HG02610 (cell line): ENCODE data around the gene ELFN2.
A peak's percentile ranks its signal among the peaks of the same experiment; 100 is the strongest.
"Not testable (repeated sequence)": the region's sequence is repeated elsewhere in the genome, so short reads cannot be mapped to it uniquely, and the experiment has no call there.

Source experiments
- ATAC-seq: cut with Tn5 transposase; IDR thresholded peaks from one replicate; pipeline ENCODE4 v1.9.1; 2021; ENCODE audit warnings: mild to moderate bottlenecking, moderate library complexity; ENCODE audit not compliant: unreplicated experiment

ELFN2 gene, protein sequence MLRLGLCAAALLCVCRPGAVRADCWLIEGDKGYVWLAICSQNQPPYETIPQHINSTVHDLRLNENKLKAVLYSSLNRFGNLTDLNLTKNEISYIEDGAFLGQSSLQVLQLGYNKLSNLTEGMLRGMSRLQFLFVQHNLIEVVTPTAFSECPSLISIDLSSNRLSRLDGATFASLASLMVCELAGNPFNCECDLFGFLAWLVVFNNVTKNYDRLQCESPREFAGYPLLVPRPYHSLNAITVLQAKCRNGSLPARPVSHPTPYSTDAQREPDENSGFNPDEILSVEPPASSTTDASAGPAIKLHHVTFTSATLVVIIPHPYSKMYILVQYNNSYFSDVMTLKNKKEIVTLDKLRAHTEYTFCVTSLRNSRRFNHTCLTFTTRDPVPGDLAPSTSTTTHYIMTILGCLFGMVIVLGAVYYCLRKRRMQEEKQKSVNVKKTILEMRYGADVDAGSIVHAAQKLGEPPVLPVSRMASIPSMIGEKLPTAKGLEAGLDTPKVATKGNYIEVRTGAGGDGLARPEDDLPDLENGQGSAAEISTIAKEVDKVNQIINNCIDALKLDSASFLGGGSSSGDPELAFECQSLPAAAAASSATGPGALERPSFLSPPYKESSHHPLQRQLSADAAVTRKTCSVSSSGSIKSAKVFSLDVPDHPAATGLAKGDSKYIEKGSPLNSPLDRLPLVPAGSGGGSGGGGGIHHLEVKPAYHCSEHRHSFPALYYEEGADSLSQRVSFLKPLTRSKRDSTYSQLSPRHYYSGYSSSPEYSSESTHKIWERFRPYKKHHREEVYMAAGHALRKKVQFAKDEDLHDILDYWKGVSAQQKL

DNA sequence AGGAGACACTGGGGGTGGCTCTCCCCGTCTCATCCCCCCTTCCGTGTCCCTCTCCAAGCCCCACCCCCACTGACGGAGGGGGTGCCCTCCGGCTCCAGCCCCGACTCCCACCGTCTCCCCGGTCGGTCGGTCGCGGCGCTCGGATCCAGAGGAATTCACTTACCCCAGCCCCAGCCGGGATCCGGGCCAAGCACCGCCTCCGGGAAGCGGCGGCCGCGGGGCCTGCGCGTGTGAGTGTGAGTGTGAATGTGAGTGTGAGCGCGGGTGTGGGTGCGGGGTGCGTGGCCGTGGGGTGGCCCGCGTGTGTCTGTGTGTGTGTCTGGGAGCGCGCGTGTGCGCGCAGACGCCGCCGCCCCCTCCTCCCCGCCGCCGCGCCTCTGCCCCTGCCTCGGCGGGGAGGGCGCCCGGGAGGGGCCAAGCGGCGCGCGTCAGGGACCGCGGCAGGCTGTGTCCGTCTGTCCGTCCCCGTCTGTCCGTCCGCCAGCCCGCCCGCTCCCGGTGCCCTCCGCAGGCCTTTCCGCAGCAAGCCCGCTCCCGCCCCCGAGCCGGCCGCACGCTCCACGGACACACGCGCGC, at the start of gene ELFN2:
Gene ELFN2, minus strand, starts transcription at position 345 of the 576 bp plus-strand sequence. CDS start 51,945 bp downstream, outside the sequence.
- no peak for ATAC-seq

DNA sequence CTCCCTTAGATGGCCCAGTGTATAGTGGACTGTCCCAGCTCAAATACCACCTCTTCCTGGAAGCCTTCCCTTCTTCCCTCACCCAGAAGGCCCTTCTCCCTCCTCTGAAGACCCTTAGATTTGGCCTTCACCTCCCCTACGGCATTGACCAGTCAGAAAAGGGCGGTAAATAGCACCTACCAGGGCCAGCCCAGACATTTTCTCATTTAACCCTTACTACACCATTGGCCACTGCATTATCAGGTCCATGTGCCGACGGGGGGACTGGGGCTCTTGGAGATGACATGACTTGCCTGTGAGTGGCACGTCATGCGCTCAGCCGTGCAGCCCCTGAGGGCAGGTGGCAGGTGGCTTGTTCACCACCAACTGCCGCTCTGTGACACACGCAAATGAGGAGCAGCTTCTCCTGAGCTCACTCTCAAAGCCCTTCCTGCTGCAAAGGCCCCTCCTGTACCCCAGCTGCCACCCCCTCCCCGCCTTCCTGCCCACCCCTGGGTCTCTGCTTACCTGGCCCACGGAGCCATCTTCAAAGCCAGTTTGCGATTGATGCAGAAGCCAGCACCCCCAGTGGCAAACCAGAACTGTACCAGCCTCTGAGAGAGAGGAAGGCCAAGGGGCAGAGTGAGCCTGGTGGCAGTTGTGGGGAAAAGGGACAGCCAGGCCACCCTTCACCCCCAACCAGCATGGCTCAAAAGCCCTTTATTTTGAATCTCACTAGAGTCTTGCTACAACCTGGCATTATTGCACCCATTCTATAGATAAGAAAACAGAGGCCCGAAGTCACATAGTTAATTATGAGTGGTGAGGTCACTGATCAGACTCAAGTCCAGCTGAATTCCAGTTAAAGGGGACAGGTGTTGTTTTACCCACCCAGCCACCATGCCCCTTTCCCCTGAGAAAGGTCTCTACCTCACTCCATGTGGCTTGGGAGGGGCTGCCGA, 49.4 kb upstream of the ELFN2 start:
- no peak for ATAC-seq

DNA sequence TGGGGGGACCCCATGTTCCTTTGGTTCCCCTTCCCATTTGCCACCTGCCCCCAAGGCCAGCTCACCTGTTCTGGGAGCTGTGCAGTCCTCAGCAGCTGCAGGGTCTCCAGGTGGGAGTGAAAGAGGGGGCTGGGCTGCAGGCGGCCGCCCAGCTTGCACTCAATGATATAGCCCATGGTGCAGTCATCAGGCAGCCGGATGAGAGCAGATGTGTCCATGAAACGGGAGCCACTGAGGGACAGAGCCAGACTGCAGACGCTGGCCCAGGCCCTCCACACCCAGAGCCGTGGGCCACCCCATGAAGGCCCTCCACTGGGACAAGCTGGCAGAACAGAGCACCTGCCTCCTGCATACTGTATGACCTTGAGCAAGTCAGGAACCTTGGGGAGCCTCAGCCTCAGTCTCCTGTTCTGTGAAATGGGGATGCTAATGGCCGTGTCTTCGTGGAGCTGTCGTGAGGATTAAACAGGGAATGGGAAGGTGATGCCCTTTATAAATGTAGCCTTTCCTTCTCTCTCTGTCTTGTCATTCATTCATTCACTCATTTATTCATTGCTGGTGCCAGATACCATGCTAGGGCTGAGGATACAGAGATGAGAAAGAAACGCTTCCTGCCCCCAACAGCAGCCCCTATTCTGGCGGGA, 47.3 kb upstream of the ELFN2 start:
- no peak for ATAC-seq

DNA sequence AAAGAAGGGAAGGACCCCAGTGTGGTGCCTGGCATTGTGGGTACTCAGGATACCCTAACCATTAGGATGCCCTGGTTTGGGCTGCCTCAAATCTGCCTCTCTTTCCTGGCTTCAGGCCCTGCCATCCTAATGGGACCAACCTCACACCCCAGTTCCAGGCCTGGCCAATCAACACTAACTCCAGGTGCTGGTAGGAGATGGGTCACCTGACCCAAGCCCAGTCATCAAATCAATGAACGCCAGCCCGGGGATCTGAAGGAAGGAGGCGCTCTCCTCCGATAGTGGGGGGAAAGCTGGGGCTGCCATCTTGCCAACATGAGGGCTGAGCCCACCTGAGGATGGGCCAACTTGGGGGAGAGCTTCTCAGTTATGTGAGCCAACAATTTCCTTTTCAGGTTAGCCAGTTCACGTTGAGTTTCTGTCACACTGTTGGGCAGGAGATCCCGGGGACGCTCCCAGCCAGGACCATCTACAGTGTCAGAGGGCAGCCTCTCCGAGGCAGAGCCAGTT, 46.2 kb upstream of the ELFN2 start:
- ATAC-seq: no peak

DNA sequence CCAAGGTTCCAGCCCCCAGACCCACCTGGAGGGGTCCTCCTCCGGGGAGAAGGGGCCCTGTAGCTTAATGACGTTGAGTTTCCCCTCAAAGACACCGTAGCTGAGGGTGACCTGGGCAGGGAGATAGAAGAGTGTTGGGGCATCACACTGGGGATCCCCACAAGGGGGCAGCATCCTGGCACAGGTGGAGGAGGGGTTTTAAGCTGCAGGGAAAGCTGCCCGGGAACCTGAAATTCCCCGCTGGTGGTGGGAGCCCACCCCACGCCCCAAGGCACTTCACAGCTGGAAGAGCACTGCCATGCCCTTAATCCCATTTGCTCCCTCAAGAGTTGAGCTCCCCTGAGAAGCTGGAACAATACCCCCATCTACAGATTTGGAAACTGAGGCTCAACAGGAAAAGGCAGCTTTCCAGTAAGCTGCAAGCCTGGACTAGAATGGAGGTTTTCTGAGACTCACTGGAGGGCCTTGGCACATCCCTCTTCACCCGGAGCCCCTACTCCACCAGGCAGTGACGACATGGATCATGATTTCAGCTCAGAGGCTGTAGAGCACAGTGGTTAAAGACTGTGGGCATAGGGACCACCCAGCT, 45.2 kb upstream of the ELFN2 start:
- no peak for ATAC-seq

DNA sequence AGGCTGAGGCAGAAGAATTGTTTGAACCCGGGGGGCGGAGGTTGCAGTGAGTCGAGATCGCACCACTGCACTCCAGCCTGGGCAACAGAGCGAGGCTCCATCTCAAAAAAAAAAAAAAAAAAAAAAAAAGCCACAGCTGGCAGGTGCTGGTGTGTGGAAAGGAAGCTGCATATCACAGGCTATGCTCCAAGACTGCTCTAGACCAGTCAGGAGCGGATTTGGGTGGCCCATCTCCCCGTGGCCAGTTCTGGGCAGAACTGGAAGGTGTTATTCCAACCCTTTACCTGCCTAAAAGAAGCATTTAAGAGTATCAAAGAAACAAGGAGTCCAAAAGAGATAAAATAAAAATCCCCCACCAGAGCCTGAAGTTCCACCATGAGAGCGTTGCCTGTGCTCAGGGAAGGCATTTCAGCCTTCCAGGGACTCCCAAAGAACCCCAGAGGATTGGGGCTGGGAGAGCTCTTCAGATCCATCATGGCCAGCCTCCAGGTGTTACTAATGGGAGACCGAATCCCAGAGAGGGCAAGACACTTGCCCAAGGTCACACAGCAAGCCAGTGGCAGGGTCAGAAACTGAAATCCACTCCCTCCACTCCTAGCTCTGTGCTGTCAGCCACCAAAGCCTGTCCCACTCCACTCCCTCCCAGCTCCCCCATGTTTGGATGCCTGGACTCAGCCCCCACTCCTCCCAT, 44.6 kb upstream of the ELFN2 start:
- ATAC-seq: no peak

DNA sequence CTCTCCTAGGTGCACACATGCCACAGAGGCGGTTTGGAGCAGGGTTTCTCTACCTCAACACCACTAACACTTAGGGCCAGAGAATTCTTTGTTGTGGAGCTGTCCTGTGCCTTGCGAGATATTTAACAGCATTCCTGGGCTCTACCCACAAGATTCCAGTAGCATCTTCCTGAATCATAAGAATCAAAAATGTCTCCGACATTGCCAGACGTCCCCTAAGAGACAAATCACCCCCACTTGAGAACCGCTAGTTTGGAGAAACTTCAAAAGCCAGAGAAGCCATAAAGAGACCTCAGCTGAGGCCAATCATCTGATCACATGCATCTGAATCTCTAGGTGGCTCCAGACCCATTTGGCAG, 42.8 kb upstream of the ELFN2 start:
- ATAC-seq: no peak

DNA sequence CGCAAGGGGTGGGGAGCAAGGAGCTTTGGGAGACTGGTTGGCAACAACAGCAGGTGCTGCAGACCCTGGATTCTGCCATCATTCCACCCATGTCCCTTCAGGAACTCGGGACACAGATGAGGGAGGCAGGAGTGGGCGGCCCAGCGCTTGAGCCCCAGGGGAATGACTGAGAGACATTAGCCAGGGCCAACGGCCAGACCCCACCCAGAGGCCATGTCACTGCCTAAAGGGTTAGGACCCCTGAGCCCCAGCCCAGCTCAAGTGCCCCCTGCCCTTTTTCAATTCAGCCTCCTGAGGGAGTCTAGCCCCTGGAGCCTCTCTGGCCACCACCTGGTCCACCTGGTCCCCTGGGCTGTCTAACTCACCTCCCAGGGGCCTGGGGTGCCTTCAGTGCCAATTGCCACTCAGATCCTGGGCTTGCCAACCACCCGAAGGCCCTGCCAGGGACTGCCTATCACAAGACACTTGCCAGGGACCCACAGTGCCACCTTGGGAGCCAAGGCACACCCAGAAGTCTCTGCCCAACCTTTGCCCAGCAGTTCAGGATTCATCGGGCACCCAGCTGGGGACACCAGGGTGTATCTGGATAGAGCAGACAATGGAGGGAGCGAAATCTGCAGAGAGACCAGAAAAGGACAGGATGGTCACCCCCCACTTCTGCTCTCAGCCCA, 42.3 kb upstream of the ELFN2 start:
- ATAC-seq: no peak

DNA sequence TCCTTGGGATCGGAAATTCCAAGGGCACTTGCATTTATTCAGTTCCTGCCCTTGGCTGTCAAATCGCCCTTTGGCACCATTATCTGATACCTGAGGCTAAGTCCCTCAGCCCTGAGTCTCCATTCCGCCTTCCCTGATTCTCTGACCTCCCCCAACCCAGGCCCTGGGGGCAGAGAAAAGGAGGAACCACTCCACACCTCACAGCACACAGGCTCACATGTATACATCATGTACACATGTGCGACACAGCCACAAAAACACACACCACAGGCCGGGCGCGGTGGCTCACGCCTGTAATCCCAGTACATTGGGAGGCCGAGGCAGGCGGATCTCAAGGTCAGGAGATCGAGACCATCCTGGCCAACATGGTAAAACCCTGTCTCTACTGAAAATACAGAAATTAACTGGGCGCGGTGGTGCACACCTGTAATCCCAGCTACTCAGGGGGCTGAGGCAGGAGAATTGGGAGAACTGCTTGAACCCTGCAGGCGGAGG, 41.0 kb upstream of the ELFN2 start:
- not testable (repeated sequence) for ATAC-seq

DNA sequence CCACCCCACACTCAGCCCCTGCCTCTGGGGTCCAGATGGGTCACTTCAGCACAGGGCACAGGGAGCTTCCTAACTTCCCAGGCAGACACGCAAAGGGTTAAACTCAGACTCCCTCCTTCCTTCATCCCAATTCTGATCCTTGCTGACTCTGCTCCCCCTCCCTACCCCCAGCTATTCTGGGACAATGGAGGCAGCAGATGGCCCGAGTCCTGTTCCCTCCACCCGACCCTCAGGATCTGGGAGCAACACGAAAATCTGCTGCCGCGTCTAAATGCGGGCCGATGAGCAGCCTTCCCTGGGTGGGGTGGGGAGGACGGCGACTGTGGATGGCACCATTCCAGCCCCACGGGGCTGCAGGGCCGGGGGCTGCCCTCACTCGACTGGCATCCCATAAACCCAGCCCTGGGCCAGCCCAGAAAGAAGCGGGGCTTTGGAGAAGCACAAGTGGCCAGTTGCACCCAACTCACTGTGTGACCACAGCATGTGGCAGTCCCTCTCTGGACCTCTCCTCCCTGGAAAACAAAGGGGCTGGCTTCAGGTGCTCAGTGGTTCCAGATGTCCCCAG, 40.2 kb upstream of the ELFN2 start:
- no peak for ATAC-seq

DNA sequence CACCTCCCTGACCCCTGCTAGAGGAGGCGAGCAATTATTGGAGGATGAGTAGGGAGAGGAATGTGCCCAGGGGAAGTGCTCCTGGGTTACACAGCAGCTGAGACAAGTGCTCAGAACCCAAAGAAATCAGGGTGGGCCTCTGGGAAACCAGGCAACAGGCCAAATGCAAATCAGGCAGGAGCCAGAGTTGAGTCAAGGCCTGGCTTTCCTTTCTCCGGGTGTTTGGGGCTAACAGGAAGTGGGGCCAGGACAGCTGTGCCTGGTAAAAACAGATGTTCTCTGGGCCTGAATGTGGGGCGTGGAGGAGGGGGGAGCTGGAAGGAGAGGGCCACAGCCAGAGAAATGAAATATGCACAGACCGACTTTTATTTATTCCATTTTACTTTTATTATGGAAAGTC, 36.9 kb upstream of the ELFN2 start:
- ATAC-seq: peak; percentile 57

DNA sequence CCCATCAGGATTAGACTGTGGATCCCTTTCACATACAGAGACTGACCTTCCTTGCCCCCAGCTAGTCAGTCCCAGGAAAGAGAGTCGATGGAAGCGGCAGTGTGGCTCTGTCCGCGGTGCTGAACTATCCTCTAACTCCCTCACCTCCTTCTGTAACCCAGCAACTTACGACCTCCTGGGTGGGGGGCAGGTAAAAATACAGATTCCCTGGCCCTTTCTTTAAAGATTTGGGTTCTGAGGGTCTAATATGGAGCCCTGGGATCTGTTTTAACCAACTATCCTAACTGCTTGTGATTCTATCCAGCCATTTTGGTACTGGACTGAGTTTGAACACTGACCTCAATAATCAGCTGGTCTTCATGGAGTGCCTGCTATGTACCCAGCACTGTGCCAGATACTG, 35.7 kb upstream of the ELFN2 start:
- no peak for ATAC-seq

DNA sequence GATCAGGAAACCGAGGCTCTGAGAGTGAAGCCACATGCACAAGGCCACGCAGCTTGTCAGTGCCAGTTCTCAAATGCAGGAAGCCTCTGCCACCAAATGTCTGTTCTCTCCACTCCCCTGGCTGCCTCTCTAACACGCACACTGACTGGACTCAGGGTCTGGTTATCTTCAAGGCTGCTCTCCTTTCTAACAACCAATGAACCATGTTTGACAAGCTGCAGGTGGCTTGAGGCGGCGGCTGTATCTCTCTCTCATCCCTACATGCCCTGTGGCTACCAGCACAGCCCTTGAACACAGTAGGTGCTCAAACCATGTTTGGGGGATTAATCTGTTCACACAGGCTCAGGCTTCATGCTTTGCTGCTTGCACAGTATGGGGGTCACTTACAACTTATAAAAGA, 35.2 kb upstream of the ELFN2 start:
- no peak for ATAC-seq

DNA sequence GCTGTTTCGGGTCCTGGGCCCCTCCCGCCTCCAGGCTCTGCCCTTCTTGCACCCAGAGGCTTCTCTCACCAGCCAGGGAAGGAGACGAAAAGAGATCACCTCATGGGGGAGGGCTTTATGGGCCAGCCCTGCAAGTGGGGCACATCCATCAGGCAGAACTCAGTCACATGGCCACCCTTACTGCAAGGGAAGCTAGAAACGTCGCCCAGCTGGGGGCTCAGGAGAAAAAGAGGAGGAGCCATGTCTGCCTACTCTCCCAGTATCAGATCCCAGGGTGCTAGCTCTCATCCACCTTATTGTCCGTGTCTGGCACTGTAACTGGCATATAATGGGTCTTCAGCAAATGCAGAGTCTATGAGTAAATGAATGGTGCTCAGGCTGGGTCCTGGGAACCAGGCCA, 34.7 kb upstream of the ELFN2 start:
- no peak for ATAC-seq

DNA sequence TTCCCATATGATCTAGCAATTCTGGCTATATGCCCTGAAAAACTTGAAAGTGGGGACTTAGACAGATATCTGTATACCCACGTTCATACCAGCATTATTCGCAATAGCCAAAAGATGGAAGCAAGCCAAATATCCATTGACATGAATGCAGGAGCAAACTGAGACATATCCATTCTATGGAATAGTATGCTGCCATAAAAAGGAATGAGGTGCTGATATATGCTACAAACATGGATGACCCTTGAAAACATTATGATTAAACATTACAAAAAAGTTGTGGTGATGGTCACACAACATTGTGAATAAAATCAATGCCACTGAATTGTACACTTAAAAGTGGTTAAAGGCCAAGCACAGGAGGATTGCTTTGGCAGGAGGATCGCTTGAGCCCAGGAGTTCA, 33.4 kb upstream of the ELFN2 start:
- no peak for ATAC-seq

DNA sequence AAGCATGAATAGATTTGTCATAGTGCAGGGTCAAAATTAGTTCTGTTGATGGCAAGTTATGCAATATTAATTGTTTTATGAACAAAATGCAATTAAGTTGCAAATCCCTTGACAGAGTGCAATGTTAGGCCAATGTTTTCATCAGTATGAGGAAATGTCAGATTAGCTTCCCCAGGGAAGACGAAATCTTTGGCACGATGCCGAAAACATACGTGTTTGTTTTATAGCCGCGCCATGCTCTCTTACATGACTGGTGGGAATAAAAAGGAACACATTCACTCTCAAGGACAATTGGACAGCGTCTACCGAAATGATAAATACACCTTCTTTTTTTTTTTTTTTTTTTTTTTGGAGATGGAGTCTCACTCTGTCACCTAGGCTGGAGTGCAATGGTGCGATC, 31.9 kb upstream of the ELFN2 start:
- ATAC-seq: no peak

DNA sequence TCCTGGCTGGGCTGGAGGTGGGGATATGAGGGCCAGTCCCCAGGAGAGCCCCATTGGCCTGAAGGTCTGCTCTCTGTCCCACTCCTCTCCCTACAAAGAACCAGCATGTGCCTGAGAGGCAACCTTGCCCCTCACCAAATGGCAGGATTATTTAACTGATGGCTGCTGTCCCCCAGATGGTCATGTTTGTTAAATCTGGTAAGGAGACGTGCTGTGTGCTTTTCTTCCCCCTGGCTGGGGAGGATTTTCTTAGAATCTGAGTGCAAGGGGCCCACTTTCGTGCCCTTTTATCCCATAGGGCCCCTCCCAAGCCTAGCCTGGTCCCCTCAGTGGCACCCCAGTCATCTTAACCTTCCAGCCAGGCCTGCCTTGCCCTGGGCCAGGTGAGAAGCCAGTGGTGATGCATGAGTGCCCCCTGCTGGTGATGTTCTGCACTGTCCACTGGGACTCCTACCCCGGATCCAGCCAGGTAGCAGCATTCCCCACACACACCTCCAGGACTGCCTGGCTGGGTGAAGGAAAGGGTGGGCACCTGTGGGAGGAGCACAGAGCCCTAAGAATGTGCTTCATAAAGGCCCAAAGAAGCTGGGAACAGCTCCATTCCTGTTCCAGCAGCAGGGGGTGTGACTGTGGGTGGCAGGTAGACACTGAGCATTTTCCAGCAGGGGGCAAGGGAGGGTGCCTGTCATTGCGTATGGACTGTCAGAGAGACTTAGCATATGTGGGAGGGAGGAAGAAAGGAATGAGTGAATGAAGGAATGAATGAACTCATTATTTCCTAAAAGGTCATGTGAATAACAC, 30.0 kb upstream of the ELFN2 start:
- ATAC-seq: no peak
